IMR-90 (cell line): Measurements from ENCODE around the gene XYLT2. TPM values are rescaled to one million over a fixed set of nuclear protein-coding genes. Genes with fewer than 3 reads are reported as not detected.

Source experiments
- ATAC-seq: fragments of 200-7000 bp; cut with Tn5 transposase; 2 replicates; pipeline ENCODE4 v1.9.1; 2020; ENCODE audit warnings: low read depth, mild to moderate bottlenecking, moderate library complexity
- BruUV-seq: library from RNA; stranded (reverse); fragments of 400-500 nt; replicated peaks from 2 replicates; lab custom pipeline; 2021; lab: Mats Ljungman, UMichigan
- CTCF ChIA-PET: fragments of 300-600 bp; formaldehyde crosslinking; extraction: SDS; loops from one replicate; lab custom pipeline; 2021; ENCODE audit warnings: antibody characterized with exemption; lab: Yijun Ruan, JAX
- POLR2A ChIA-PET: fragments of 300-600 bp; sonication (Branson Sonifier 250); formaldehyde crosslinking; loops from one replicate; lab custom pipeline; 2022; ENCODE audit warnings: antibody characterized with exemption; ENCODE audit not compliant: unreplicated experiment; lab: Charles Lee
- DNase-seq: peaks from one replicate; pipeline ENCODE4 v3.0.0; 2013
- H2AFZ ChIP-seq: replicated peaks from 2 replicates; pipeline ENCODE3; 2013; ENCODE audit warnings: low read length, mild to moderate bottlenecking; ENCODE audit not compliant: poor library complexity
- H2AK5ac ChIP-seq: 2 replicates; pipeline ENCODE4 v1.6.1; 2013; ENCODE audit warnings: low read depth, low read length, inconsistent platforms
- H2AK9ac ChIP-seq: replicated peaks from 2 replicates; pipeline ENCODE3; 2013; ENCODE audit warnings: mild to moderate bottlenecking, low read depth, low read length, moderate library complexity; ENCODE audit not compliant: poor library complexity
- H2BK120ac ChIP-seq: 2 replicates; pipeline ENCODE4 v1.6.1; 2013; ENCODE audit warnings: low read depth, low read length, inconsistent platforms
- H2BK15ac ChIP-seq: 3 replicates; pipeline ENCODE4 v1.6.1; 2013; ENCODE audit warnings: low read depth, low read length, inconsistent platforms
- H2BK20ac ChIP-seq: 2 replicates; pipeline ENCODE4 v1.6.1; 2013; ENCODE audit warnings: low read depth, mild to moderate bottlenecking, inconsistent platforms, low read length, moderate library complexity
- H2BK5ac ChIP-seq: 2 replicates; pipeline ENCODE4 v1.6.1; 2013; ENCODE audit warnings: mild to moderate bottlenecking, low read depth, low read length, inconsistent platforms; ENCODE audit not compliant: poor library complexity, severe bottlenecking
- H3K14ac ChIP-seq: replicated peaks from 2 replicates; pipeline ENCODE4 v1.6.1; 2013; ENCODE audit warnings: low read depth, low read length, inconsistent platforms
- H3K18ac ChIP-seq: 2 replicates; pipeline ENCODE4 v1.6.1; 2013; ENCODE audit warnings: low read depth, low read length, control low read depth
- H3K23ac ChIP-seq: 2 replicates; pipeline ENCODE4 v1.6.1; 2013; ENCODE audit warnings: low read depth, low read length, inconsistent platforms
- H3K27ac ChIP-seq: 2 replicates; pipeline ENCODE4 v1.5.1; 2013; ENCODE audit warnings: mild to moderate bottlenecking, control low read depth, low read length; ENCODE audit not compliant: insufficient read depth
- H3K27me3 ChIP-seq: 2 replicates; pipeline ENCODE4 v1.6.1; 2013; ENCODE audit warnings: low read length; ENCODE audit not compliant: control insufficient read depth, insufficient read depth
- H3K36me3 ChIP-seq: 2 replicates; pipeline ENCODE4 v1.6.1; 2013; ENCODE audit warnings: low read length, mixed read lengths; ENCODE audit not compliant: control insufficient read depth, insufficient read depth
- H3K4ac ChIP-seq: 2 replicates; pipeline ENCODE4 v1.6.1; 2013; ENCODE audit warnings: low read depth, low read length, inconsistent platforms
- H3K4me1 ChIP-seq: 2 replicates; pipeline ENCODE4 v1.6.1; 2013; ENCODE audit warnings: low read length, mixed read lengths; ENCODE audit not compliant: control insufficient read depth, insufficient read depth
- H3K4me2 ChIP-seq: 2 replicates; pipeline ENCODE4 v1.6.1; 2013; ENCODE audit warnings: low read depth, mild to moderate bottlenecking, control low read depth, low read length, moderate library complexity
- H3K4me3 ChIP-seq: 2 replicates; pipeline ENCODE4 v1.5.1; 2013; ENCODE audit warnings: low read depth, mild to moderate bottlenecking, control low read depth, low read length, moderate library complexity; ENCODE audit not compliant: insufficient read depth
- H3K56ac ChIP-seq: 2 replicates; pipeline ENCODE4 v1.6.1; 2013; ENCODE audit warnings: low read length, inconsistent platforms; ENCODE audit not compliant: insufficient read depth; ENCODE audit errors: extremely low read depth
- H3K79me1 ChIP-seq, 2 experiments: 2 replicates each; pipeline ENCODE4 v1.6.1; 2013; ENCODE audit warnings: low read length in 2 of 2, inconsistent platforms in 1 of 2, low read depth in 1 of 2
- H3K9ac ChIP-seq: 2 replicates; pipeline ENCODE4 v1.6.1; 2013; ENCODE audit warnings: low read depth, low read length, control low read depth
- H3K9me1 ChIP-seq: 2 replicates; pipeline ENCODE4 v1.6.1; 2013; ENCODE audit warnings: low read length, inconsistent platforms; ENCODE audit not compliant: insufficient read depth
- H3K9me3 ChIP-seq: 2 replicates; pipeline ENCODE4 v1.6.1; 2013; ENCODE audit warnings: low read length; ENCODE audit not compliant: control insufficient read depth, insufficient read depth
- H4K20me1 ChIP-seq: 2 replicates; pipeline ENCODE4 v1.6.1; 2013; ENCODE audit warnings: low read length, inconsistent platforms; ENCODE audit not compliant: insufficient read depth
- H4K5ac ChIP-seq: 2 replicates; pipeline ENCODE4 v1.6.1; 2013; ENCODE audit warnings: mild to moderate bottlenecking, low read depth, low read length, control low read depth
- H4K8ac ChIP-seq, 2 experiments: 2 replicates each; pipeline ENCODE4 v1.6.1; 2013; ENCODE audit warnings: low read depth in 2 of 2, low read length in 2 of 2, control low read depth in 1 of 2, inconsistent platforms in 1 of 2
- H4K91ac ChIP-seq: 2 replicates; pipeline ENCODE4 v1.6.1; 2013; ENCODE audit warnings: low read depth, low read length, inconsistent platforms; ENCODE audit not compliant: insufficient read depth
- CEBPB ChIP-seq: IDR thresholded peaks from 2 replicates; pipeline ENCODE4 v1.6.1; 2012; ENCODE audit warnings: low read depth, low read length, improper control_type of control experiment
- CHD1 ChIP-seq: IDR thresholded peaks from 2 replicates; pipeline ENCODE4 v1.6.1; 2012; ENCODE audit warnings: low read depth, low read length, improper control_type of control experiment
- CTCF ChIP-seq: conservative IDR thresholded peaks from 2 replicates; pipeline ENCODE4 v1.5.1; 2012; ENCODE audit warnings: mild to moderate bottlenecking, low read depth, low read length, improper control_type of control experiment
- ELK1 ChIP-seq: fragments of 150-350 bp; IDR thresholded peaks from 2 replicates; pipeline ENCODE4 v1.6.1; 2016; ENCODE audit warnings: low read depth, mild to moderate bottlenecking, low read length, moderate library complexity, borderline replicate concordance
- FOS ChIP-seq: fragments of 150-350 bp; IDR thresholded peaks from 2 replicates; pipeline ENCODE4 v1.6.1; 2016; ENCODE audit warnings: low read depth, low read length
- MAZ ChIP-seq: IDR thresholded peaks from 2 replicates; pipeline ENCODE4 v1.6.1; 2012; ENCODE audit warnings: low read depth, mild to moderate bottlenecking, low read length, improper control_type of control experiment, moderate library complexity, borderline replicate concordance
- MXI1 ChIP-seq: IDR thresholded peaks from 2 replicates; pipeline ENCODE4 v1.6.1; 2012; ENCODE audit warnings: low read depth, mild to moderate bottlenecking, low read length, moderate library complexity, borderline replicate concordance
- NFE2L2 ChIP-seq: fragments of 150-350 bp; IDR thresholded peaks from 2 replicates; pipeline ENCODE4 v1.6.1; 2016; ENCODE audit warnings: low read depth, mild to moderate bottlenecking, low read length
- POLR2A ChIP-seq: IDR thresholded peaks from 2 replicates; pipeline ENCODE4 v1.6.1; 2012; ENCODE audit warnings: mild to moderate bottlenecking, low read depth, low read length
- RAD21 ChIP-seq: IDR thresholded peaks from 2 replicates; pipeline ENCODE4 v1.6.1; 2012; ENCODE audit warnings: low read length, improper control_type of control experiment
- RCOR1 ChIP-seq: IDR thresholded peaks from 2 replicates; pipeline ENCODE4 v1.6.1; 2012; ENCODE audit warnings: mild to moderate bottlenecking, low read length, improper control_type of control experiment; ENCODE audit not compliant: insufficient replicate concordance
- USF2 ChIP-seq: fragments of 150-350 bp; IDR thresholded peaks from 2 replicates; pipeline ENCODE4 v1.6.1; 2017; ENCODE audit warnings: mild to moderate bottlenecking, antibody characterized with exemption, low read length, low read depth
- WGBS, 2 experiments: methylation state at CpG; one replicate each; pipeline versions ENCODE4 v1.1.5 to v1.1.7; 2013; ENCODE audit warnings: missing lambda C conversion rate in 2 of 2; ENCODE audit not compliant: insufficient read length in 1 of 2; ENCODE audit errors: extremely low coverage in 2 of 2; 5-methylcytosine and 5-hydroxymethylcytosine counted together
- dilution Hi-C: fragments of 300-500 bp; cut with HindIII; formaldehyde crosslinking; loops from one replicate; pipeline ENCODE4 v1.14.3; 2018; ENCODE audit warnings: low sequenced_read_pairs; ENCODE audit not compliant: unreplicated experiment
- in situ Hi-C: fragments of 300-500 bp; cut with MboI; formaldehyde crosslinking; loops from 3 replicates; pipeline ENCODE4 v1.14.3; 2019; ENCODE audit warnings: low sequenced_read_pairs, inconsistent platforms, mixed read lengths
- intact Hi-C: fragments of 100-400 bp; cut with micrococcal nuclease; formaldehyde crosslinking; loops from 2 replicates; pipeline ENCODE4 v1.10.0; 2022
- polyA plus RNA-seq, 3 experiments: library from polyadenylated mRNA; depleted of rRNA; stranded (reverse); fragments of >200 nt; gene quantifications; 2 replicates each; pipeline ENCODE4 v1.2.3, GENCODE V29; 2012; ENCODE audit warnings: low replicate concordance in 1 of 3
- total RNA-seq: library from RNA; depleted of rRNA; stranded (reverse); fragments of >200 nt; gene quantifications from 2 replicates; pipeline ENCODE4 v1.2.3, GENCODE V29; 2012

Gene XYLT2
- total and polyA plus RNA-seq, 2 of the 4 experiments (the other 2 are of a cell fraction), result 27.7 to 31.9 TPM

DNA sequence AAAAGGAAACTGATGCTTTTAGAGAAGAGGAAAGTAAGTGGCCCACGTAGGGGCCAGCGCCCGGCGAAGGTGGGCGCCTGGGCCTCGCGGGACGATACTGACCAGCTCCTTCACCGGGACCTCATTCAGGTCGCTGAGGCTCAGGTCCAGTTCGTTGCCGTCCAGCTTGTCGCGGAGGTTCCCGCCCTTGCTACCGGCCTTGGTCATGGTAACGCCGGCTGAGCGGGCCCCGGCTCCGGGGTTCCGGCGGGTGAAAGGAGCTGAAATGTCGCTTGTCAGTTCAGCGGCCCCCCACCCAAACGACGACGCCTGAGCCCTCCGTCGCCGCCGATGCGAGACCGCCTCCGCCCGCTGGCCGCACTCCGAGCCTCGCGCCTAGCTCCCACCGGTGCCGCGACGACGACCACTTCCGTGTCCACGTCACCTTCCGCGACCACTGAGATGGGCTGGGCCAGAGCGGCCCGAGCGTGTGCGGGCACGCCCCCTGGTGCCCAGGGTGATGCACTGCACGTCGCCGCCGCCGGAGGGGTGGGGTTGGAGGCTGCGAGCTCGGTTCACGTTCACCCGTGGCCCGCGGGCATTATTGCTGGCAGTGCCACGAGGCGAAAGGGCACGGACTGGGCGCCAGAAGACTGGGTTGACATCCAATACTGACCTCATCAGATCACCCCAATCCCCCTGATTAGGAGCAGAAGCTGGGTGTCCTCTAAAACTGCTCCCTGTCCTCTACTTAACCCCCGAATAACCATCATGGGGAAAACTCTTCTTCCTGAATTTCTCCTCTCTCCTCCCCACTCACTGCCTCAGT lies 51.4 kb downstream of the XYLT2 start, which contains the start of gene LRRC59:
LRRC59 (minus strand) TSS at position 413 of the 808 bp plus-strand sequence; CDS start at position 207, 206 bp downstream.
- H3K27me3 ChIP-seq, result 0 out of 2 replicates have a peak, but pooled peaks cover 2% of the 10 kb centered on the region
- peak within 1 kb of the TSS; percentile 80 to 95 for H4K8ac ChIP-seq
- WGBS, 2 experiments, result 2% methylated on average over 31 of the region's 70 CpGs; no CpG with 5 or more reads in 1 of the 2 experiments
- ChIA-PET POLR2A (interaction anchor here (0.7 to 1.3 kb wide), 3 partner anchors 24 to 99 kb away, joined by 4 to 5 read pairs (median 4); no protein-coding TSS in a partner anchor), CTCF (interaction anchor here (0.6 to 1.4 kb wide), 11 partner anchors 9 to 317 kb away, joined by 3 to 7 read pairs (median 4); partner anchors contain the start of gene ACSF2)
- H4K91ac ChIP-seq, result peak within 1 kb of the TSS; percentile 96
- H3K27ac ChIP-seq, result peak within 1 kb of the TSS; percentile 79
- peak within 1 kb of the TSS; percentile 96 for H3K4me3 ChIP-seq
- H2AFZ ChIP-seq, result peak within 1 kb of the TSS; percentile 95
- H3K4ac ChIP-seq, result peak within 1 kb of the TSS; percentile 99
- H2BK20ac ChIP-seq, result no peak within 1 kb of the TSS
- peak within 1 kb of the TSS; percentile 100 for H2AK9ac ChIP-seq
- peak within 1 kb of the TSS; percentile 74 for H4K5ac ChIP-seq
- peak within 1 kb of the TSS; percentile 5; the same call in 1 of the 2 replicates for H3K18ac ChIP-seq
- H3K56ac ChIP-seq, result peak within 1 kb of the TSS; percentile 91
- ATAC-seq (peak; percentile 98), DNase-seq (peak; percentile 82)
- H4K20me1 ChIP-seq, result peaks cover 44% of the 10 kb centered on the region
- BruUV-seq, result no TSS peak
- peak within 1 kb of the TSS; percentile 95 for H3K14ac ChIP-seq
- intact Hi-C loops (loop anchor here (1.0 kb wide), 1 partner anchor 81 kb away; the partner anchor contains the start of gene RSAD1), dilution Hi-C loops (no loop called here), in situ Hi-C loops (no loop called here)
- H3K4me1 ChIP-seq, result peaks cover 4% of the 10 kb centered on the region
- 0 out of 2 replicates have a peak, but pooled peaks cover 2% of the 10 kb centered on the region for H3K9me3 ChIP-seq
- H3K4me2 ChIP-seq, result peak within 1 kb of the TSS; percentile 96
- H3K23ac ChIP-seq, result peak within 1 kb of the TSS; percentile 97
- H3K36me3 ChIP-seq, result peaks cover 26% of the 10 kb centered on the region
- peak within 1 kb of the TSS; percentile 65 for H2BK5ac ChIP-seq
- H2BK120ac ChIP-seq, result peak within 1 kb of the TSS; percentile 50
- H3K79me1 ChIP-seq, result peaks cover 25 to 32% of the 10 kb centered on the region in 2 experiments
- H2AK5ac ChIP-seq, result peak within 1 kb of the TSS; percentile 98
- peaks cover 16% of the 10 kb centered on the region; the same call in 1 of the 2 replicates for H3K9me1 ChIP-seq
- peak within 1 kb of the TSS; percentile 92 for H3K9ac ChIP-seq
- H2BK15ac ChIP-seq, result no peak within 1 kb of the TSS; the same call in 2 of the 3 replicates
- TF ChIP-seq CEBPB, result no peak
- peak; percentile 91 for TF ChIP-seq MXI1
- no peak for TF ChIP-seq USF2
- TF ChIP-seq POLR2A, result peak; percentile 95
- TF ChIP-seq CHD1, result 0 out of 2 replicates have a peak, but pooled peaks have one; percentile 51
- TF ChIP-seq RAD21, result peak; percentile 56
- peak; percentile 14; the same call in 1 of the 2 replicates for TF ChIP-seq NFE2L2
- peak; percentile 99 for TF ChIP-seq CTCF
- no peak for TF ChIP-seq ELK1
- TF ChIP-seq FOS, result 0 out of 2 replicates have a peak, but pooled peaks have one; percentile 10
- no peak for TF ChIP-seq RCOR1
- peak; percentile 98 for TF ChIP-seq MAZ
